Measurements from ENCODE around the gene GSG1L. TPM values are rescaled to one million over a fixed set of nuclear protein-coding genes. Genes with fewer than 3 reads are reported as not detected.

GSG1L gene
- polyA plus RNA-seq, 4 donors: 0.63 to 1.9 (median 0.65) TPM

DNA sequence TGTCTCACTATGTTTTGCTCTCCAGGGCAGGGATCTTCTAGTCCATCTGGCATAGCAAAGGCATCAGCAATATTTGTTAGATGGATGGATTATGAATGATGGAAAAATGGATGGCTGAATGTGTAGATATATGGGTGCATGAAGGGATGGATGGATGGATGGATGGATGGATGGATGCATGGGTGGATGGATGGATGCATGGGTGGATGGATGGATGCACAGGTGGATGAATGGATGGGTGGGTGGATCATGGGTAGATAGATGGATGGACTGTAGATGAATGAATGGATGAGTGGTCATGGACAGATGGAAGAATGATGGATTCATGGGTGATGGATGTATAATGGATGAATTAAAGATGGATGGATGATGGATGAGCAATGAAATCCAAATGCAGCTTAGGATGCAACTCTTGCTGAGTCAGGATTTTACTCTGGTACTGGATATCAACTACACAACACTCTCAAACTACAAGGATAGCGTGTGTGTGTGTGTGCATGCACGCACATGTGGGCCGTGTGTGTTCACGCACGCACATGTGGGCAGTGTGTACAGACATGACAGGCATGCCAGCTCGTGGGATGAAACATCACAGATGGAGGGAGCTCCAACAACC is 34.0 kb downstream of the GSG1L start:
- no peak for DNase-seq (ENCODE audit: low read depth in 4 of 4, low spot score in 3 of 4)

DNA sequence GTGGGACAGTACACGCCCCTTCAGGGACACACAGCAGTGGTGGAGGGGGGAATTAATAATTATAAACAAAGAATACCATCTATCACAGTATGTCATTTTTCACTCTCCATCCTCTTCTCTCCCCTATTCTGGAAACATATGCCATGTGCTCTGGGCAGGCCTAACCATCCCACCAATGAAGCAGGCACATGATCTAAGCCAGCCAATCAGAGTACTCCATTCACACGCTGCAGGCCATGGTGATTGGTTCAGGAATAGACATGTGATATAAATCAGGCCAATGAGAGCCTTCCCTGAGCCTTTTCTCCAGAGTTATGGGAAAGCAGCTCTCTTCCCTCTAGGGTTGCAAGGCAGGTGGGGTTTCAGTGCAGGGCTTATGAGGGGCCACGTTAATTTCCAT is 36.5 kb downstream of the GSG1L start:
- no peak for DNase-seq (ENCODE audit: low read depth in 4 of 4, low spot score in 3 of 4)

DNA sequence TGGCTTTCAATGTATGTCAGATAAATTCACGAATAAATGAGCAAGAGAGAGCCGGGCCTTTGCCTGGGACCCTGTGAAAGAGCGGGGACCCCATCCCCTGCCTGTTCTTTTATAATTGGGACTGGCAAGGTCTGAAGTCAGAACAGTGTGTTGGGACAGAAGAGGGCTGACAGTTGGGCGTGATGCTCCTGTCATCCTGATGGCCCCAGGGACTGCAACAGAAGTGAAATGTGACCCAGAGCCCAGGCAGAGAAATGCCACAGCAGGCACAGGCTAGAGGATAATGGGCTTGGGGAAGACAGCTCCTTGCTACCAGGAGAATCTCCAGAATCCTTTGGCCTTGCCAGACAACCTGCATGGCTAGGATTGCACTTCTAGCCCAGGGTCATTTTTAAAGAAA is 37.9 kb downstream of the GSG1L start:
- no peak for DNase-seq (ENCODE audit: low read depth in 4 of 4, low spot score in 3 of 4)

DNA sequence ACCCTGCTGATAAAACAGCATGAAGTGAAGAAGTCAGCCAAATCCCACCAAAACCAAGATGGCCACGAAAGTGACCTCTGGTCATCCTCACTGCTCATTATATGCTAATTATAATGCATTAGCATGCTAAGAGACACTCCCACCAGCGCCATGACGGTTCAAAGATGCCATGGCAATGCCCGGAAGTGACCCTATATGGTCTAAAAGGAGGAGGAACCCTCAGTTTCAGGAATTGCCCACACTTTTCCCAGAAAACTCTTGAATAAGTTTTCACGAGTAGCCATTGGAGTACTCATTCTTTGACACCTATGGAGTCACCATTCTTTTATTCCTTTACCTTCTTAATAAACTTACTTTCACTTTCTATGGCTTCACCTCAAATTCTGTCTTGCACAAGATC is 44.3 kb downstream of the GSG1L start:
- no peak for DNase-seq (ENCODE audit: low read depth in 4 of 4, low spot score in 3 of 4)

DNA sequence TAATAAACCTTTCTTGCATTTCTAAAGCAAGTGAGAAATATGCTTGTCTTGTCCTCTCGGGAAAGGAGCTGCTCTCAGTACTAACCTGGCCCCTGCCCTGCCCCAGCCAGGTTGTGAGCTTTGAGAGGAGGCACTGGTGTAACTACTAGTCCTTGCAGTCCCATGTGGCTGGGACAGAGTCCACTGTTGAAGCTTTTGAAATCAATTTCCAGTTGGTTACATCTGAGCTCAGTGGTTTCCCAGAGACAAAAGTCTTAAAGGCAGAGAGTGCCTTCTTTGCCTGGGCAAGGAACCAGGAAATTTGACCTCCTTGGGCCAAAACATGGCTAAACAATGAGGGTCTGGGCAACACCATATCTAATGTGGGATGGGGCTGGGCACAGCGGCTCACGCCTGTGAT is 48.7 kb downstream of the GSG1L start:
- DNase-seq (ENCODE audit: low read depth in 4 of 4, low spot score in 3 of 4): no peak

DNA sequence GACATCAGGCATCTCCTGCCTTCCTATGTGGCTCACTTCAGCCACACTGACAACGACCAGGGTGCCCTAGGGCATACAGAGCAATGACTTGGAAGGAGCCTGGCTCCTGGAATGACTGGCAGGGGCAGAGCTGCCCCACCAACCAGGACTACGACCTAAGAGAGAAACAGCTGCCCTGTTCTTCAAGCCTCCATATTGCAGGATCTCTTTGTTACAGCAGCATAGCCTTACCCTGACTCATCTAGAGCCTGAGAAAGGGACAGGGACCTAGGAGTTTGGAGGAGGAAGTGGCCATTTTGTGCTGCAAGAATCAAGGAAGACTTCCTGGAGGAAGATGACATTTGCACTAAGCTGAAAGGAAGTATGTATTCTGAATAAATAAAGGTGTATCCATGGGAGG is 49.6 kb downstream of the GSG1L start:
- no peak for DNase-seq (ENCODE audit: low read depth in 4 of 4, low spot score in 3 of 4)

DNA sequence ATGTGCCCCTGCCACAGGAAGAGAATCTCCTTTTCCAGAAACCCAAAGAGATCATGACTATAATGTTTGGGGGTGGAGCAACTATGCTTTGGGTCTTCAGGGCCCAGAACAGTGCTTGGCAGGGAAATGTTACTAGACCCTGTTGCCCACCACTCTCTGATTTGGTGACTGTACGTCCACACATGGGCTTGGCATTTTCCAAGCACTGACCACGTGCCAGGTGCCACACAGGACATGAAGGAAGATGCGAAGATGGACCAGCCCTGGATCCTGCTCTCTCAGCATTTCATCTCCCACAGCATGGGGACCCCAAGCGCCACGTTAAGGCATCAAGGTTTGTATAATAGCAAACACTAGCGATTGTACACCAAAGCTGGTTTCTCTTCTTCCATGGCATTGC is 50.1 kb downstream of the GSG1L start:
- no peak for DNase-seq (ENCODE audit: low read depth in 4 of 4, low spot score in 3 of 4)

DNA sequence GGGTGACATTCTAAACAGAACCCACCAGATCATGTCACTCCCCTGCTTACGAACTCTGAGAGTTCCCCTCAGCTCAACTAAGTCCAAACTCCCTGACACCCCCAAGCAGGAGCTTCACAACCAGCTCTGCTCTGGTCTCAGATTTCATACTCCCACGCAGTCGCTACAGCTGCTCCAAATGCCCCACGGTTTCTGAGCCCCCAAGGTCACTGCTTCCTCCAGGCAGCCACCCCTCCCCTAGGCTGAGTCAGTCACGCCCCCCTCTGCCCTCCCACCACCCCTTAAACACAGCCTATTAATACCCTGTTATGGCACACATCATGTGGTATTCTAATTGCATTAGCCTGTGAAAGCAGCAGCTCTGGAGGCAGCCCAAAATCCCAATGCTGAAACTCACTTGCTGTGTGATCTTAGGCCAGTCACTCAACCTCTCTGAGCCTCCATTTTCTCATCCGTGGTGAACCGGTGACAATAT is 51.5 kb downstream of the GSG1L start:
- peak; percentile 57 to 81 (median 66) for DNase-seq (ENCODE audit: low read depth in 4 of 4, low spot score in 3 of 4)

DNA sequence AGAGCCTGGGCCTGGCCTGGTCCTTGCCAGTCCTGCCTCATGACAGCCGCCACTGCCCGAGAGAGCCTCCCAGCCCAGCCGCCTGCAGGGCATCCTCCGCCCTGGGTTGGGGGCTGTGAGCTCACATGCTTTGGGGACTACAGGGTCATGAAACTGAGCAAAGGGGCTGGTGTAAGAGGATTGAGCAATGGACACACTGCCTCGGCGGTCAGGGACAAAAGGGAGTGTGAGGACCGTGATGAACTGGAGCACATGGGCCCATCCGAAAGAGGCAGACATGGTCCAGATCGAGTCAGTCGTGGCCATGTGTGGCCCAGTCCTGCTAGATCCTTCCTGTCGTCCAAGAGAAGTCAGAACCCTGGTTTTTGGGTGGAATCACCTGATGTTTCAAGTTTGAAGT is 52.3 kb downstream of the GSG1L start:
- no peak for DNase-seq (ENCODE audit: low read depth in 4 of 4, low spot score in 3 of 4)

DNA sequence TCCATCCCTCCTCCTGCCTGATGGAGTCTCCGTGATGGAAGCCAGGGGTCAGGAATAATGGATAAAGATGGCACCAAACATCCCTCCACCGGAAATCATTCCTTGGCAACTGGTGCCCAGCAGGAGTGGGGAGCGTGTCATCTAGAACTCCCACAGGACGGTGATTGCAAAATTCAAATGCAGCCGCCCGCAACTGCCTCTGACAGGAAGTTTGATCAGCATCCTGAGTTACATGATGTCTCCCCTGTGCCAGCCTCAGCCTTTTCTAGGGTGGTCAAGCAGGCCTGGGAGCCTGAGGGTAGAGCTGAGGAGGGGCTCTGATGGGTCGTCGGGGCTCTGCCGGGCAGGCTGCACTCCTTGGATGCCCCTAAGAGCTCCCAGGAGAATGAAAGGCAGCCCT is 52.8 kb downstream of the GSG1L start:
- no peak for DNase-seq (ENCODE audit: low read depth in 4 of 4, low spot score in 3 of 4)

DNA sequence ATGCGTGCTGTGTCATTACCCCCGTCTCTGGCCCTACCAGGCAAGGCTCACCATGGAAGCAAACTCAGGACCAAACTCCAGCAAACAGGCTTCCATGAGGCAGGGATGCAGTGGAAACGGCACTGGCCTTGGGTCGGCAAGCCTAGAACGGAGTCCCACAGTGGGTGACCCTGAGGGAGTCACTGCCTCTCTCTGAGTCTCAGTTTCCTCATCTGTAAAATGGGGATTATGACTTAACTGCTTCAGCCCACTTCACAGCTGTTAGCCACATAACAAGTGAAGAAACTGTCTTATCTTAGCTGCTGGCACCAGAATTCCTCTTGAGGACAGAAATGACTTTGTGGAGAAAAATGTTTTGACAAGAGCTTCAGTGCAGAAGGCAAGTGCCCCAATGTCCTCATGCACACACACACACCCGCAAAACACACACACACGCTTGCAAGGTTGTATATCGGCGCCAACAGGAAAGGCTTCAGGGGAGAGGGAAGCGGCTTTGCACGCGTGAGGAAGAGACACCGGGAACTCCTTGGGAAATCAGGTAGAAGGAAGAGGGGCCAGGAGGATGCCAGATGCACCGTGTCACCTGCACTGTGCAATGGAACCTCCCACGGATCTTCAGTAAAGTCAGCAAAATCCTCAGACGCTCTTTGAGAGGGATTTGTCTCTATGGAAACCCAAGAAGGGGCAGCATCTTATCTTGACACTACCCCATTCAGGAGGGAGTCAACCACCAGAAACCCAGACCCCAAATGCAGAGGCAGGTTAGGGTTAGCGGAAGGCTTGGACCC is 53.7 kb downstream of the GSG1L start:
- no peak for DNase-seq (ENCODE audit: low read depth in 4 of 4, low spot score in 3 of 4)

DNA sequence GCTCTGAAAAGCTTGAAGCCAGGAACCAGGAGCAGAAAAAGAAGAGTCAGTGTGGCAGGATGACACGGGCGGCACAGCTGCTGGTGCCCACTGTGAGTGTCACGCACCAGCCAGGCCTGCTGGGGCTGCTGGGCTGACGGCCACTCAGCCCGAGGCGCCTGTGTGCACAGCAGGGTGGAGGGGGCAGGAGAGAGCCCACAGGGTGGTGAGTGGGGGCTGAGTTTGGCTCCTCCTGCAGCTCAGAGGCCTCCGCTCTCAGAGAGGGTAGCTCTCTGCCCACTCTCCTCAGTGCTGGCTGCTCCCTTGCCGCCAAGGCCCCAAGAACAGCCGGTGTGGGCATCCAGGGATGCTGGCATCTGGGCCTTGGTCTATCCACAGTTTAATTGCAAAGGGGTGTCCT is 59.6 kb downstream of the GSG1L start:
- no peak for DNase-seq (ENCODE audit: low read depth in 4 of 4, low spot score in 3 of 4)

DNA sequence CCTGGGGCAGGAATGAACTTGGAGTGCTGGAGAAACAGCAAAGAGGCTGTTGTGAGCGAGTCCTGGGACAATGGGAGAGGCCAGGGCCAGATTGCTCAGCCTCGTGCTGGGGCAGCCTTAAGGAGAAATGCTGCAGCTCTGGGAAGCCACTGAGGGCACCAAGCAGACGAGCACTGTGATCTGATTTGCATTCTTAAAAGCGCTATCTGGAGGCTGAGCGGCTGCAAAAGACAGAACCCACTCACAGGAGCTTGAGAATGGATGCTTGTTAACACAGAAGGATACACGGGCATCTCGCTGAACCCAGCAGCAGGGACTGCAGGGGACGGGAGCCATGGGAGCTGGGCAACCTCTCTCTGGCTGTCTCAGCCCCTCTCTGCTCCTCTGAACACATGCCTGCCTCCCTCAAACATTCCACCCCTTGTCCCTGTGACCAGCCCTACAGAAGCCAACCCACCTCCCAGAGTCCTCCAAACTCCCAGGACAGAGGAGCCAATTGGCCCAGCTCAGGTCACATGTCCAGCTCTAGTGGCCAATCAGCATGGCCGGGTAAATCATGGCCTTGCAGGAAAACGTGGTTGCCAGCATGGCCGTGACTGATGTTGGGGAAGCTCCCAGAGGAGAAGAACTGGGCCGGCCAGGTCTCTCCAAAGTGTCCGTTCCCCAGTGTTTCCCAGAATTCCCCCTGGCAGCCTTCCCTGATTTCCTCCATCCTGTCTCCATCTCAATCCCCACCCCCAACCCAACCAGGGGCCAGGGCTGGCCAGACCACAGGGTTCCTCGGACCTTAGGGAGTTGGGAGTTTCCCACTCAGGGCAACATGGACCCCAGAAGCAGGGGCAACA is 60.3 kb downstream of the GSG1L start:
- DNase-seq (ENCODE audit: low read depth in 4 of 4, low spot score in 3 of 4): no peak

DNA sequence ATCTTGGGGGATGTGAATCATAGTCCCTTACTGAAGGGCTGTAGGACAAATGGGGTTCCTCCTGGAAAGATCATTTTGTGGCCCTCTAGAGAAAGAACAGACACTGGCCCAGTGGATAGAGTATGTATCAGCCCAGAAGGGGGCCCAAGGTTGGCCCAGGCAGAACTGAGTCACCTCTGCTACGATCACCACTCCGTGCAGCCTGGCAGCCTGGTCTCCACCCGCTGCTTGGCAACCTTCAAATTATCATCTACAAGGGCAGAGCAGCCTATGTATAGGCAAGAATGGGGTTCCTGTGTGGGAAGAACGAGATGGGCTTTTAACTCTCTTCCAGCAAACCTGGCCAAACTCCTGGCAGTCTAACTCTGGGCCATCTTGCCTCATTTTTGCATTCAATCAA is 61.9 kb downstream of the GSG1L start:
- DNase-seq (ENCODE audit: low read depth in 4 of 4, low spot score in 3 of 4): no peak

DNA sequence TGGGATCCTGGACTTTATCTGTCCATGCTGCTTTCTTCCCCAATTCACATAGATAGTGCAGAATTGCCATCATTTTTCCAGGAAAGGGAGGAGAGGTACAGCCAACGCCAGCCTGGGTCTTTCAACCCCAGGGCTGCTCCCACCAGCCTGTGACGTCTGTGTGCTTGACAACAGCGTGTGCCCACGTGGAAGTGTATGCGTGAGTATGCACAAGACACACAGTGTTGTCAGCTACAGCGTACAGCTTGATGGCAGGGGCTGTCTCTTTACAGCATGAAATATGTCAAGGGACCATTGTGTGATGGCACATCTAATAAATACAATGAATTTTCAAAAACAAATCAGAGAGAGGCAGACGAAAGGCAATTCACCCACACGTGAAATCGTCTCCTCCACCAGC is 62.3 kb downstream of the GSG1L start:
- no peak for DNase-seq (ENCODE audit: low read depth in 4 of 4, low spot score in 3 of 4)

DNA sequence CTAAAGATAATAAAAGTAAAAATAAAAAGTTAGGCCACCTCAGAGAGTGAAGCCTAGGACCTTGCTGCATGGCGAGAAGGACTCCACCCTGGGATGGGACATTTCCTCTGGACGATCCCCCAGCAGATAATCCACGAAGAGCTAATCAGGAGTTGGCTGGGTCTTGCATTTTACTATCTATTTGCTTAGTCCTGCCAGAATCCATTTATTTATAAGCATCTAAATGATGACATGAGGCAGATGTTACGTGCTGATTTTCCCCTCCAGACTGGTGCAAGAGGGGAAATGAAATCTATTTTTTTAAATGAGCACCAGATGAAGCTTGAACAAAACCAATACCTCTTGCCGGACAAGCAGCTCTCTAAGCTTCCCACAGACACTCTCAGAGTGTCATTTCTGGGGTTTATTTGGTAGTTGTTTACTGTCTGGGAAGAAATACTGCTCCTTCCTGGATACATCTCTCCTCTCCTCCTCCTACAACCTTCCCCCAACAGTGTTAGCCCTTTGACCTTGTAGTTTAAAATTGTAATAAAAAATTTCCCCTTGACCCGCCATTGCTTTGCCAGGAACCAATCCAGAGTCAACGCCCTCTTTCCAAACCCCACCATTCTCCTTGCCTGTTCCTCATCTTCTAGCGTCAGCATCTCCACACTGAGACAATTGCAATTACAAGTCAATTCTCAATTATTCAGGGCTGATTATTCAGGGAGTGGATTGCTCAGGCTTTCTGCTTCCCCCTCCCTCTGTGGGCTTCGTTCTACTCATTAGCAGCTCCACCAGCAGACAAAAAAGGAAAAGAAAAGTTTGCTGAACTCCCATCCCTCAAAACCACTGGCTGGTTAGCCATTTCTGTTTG is 63.0 kb downstream of the GSG1L start:
- DNase-seq (ENCODE audit: low read depth in 4 of 4, low spot score in 3 of 4): no peak

DNA sequence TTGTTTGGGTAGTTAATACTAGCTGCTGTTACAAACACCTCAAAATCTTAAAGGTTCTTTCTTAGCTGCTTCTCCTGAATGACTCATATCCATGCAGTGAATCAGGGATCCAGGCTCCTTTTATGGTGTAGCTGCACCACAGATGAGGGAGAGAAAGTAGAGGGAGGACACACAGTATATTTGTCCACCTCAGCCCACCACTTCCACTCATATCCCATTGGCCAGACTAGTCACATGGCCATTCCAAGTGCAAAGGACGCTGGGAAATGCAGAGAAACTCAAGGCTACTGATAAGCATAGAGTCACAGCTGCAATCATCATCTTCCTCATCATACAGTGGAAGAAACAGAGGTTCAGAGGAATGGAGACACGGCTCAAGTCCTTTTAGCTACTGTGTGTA is 63.8 kb downstream of the GSG1L start:
- DNase-seq (ENCODE audit: low read depth in 4 of 4, low spot score in 3 of 4): no peak

DNA sequence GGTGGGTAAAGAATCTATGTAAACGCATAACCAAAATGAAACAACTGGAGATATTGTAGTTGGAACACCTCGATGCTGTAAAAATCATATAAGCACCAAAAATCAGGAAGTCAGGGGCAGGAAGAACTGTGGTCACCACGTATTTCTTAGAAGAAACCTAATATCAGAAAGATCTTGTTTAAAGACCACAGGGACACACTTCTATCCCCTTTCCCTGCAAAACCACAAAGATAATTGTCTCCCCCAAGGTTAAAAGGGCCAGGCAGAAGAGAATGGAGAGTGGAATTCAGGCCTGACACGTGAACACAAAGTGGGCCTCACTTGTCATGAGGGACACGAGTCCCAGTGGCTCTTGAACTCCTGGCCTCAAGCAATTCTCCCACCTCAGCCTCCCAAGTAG is 68.1 kb downstream of the GSG1L start:
- no peak for DNase-seq (ENCODE audit: low read depth in 4 of 4, low spot score in 3 of 4)

DNA sequence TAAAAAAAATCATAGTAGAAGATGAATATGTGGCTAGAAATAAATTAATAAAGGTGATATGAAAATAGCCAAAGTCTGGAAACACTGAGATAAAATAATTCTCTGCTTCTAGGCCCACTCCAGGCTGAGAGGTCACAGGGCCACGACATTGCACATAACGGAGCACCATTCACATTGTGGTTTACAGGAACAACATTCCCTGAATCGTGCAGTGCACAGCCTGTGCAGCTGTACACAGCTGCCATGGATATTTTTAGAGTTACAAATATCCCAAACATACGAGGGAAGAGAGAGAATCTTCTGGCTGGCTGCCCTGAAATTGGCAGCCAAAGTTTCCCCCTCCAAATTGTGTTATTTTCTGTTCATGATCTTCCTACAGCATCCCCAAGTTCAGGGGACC is 68.8 kb downstream of the GSG1L start:
- DNase-seq (ENCODE audit: low read depth in 4 of 4, low spot score in 3 of 4): no peak

DNA sequence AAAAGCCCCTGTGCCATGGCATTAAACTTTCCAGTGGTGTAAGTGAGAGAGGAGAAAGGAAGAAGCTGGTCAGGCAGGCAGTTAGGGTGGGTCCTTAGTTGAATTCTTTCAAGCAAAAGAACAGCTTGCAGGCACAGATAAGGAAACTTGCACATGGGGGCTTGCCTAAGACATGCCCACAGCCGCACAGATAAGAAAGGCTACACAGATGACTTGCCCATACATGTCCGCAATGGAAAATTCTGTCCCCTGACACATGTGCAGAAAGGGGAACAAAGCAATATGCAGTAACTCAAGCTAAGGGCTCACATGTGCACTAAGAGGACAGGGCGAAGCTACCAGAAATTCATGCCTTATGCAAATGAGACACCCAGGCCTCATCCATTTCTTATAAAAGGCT is 69.9 kb downstream of the GSG1L start:
- no peak for DNase-seq (ENCODE audit: low read depth in 4 of 4, low spot score in 3 of 4)

DNA sequence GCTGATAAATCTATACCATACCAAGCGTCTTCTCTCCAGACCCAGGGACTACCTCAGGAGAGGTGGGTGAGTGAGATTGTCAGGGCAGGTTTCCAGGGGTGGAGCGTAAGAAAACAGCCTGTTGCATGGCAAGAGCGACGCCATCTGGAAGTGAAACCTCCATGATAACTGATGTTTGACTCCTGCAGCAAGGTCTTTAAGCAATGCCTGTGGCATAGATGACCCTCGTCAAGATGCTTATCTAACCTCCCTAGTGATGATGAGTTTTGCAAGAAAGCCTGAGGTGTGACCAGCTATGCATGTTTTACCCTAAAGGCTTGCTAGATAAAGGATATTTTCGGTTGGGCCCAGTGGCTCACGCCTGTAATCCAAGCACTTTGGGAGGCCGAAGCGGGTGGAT is 71.6 kb downstream of the GSG1L start:
- DNase-seq (ENCODE audit: low read depth in 4 of 4, low spot score in 3 of 4): no peak

Data from left renal pelvis (tissue), 4 donors.